OCI-LY1 (cell line): ENCODE measurements around the gene LUZP1.

Experiments used
- H2AFZ ChIP-seq: fragments of 200-600 bp; sonication (generic), shearing (Covaris generic); 2 replicates; pipeline ENCODE4 v1.6.0; 2014; ENCODE audit warnings: antibody characterized with exemption, mild to moderate bottlenecking, low read length
- H3F3A ChIP-seq: fragments of 200-600 bp; sonication (generic), shearing (Covaris generic); 2 replicates; pipeline ENCODE4 v1.6.0; 2014; ENCODE audit warnings: mild to moderate bottlenecking, antibody characterized with exemption, low read length, moderate library complexity; ENCODE audit not compliant: insufficient read depth
- H3K27ac ChIP-seq: fragments of 200-600 bp; sonication (generic); 2 replicates; pipeline ENCODE4 v1.5.1; 2014; ENCODE audit warnings: low read length, mixed run types, mild to moderate bottlenecking, low read depth; ENCODE audit not compliant: poor library complexity, severe bottlenecking
- H3K27me3 ChIP-seq: fragments of 200-600 bp; sonication (generic); 2 replicates; pipeline ENCODE4 v1.6.0; 2014; ENCODE audit warnings: antibody characterized with exemption, mild to moderate bottlenecking, low read length, moderate library complexity; ENCODE audit not compliant: insufficient read depth
- H3K36me3 ChIP-seq: fragments of 200-600 bp; sonication (generic); 2 replicates; pipeline ENCODE4 v1.6.1; 2014; ENCODE audit warnings: mild to moderate bottlenecking, antibody characterized with exemption, low read length, moderate library complexity, mixed read lengths; ENCODE audit not compliant: insufficient read depth
- H3K4me1 ChIP-seq: fragments of 200-600 bp; sonication (generic); 2 replicates; pipeline ENCODE4 v1.5.1; 2014; ENCODE audit warnings: mild to moderate bottlenecking, low read length, moderate library complexity; ENCODE audit not compliant: insufficient read depth, severe bottlenecking
- H3K4me2 ChIP-seq: fragments of 200-600 bp; sonication (generic), shearing (Covaris generic); 2 replicates; pipeline ENCODE4 v1.6.1; 2014; ENCODE audit warnings: low read length
- H3K4me3 ChIP-seq: fragments of 200-600 bp; sonication (generic); 2 replicates; pipeline ENCODE4 v1.5.1; 2014; ENCODE audit warnings: low read length, low read depth, mild to moderate bottlenecking, mixed read lengths; ENCODE audit not compliant: poor library complexity, severe bottlenecking
- H3K79me2 ChIP-seq: fragments of 200-600 bp; shearing (Covaris generic); 2 replicates; pipeline ENCODE4 v1.6.1; 2016; ENCODE audit warnings: mixed run types, low read length, mixed read lengths; ENCODE audit not compliant: insufficient read depth
- H3K9ac ChIP-seq: fragments of 200-600 bp; sonication (generic), shearing (Covaris generic); 2 replicates; pipeline ENCODE4 v1.6.1; 2014; ENCODE audit warnings: mild to moderate bottlenecking, low read length, mixed read lengths
- H3K9me2 ChIP-seq: fragments of 200-600 bp; sonication (generic), shearing (Covaris generic); 2 replicates; pipeline ENCODE4 v1.6.1; 2014; ENCODE audit warnings: low read depth, mild to moderate bottlenecking, low read length, mixed read lengths
- H3K9me3 ChIP-seq: fragments of 200-600 bp; shearing (Covaris generic); 2 replicates; pipeline ENCODE4 v1.6.1; 2014; ENCODE audit warnings: low read length, mixed read lengths
- H4K20me1 ChIP-seq: fragments of 200-600 bp; sonication (generic), shearing (Covaris generic); 2 replicates; pipeline ENCODE4 v1.6.0; 2016; ENCODE audit warnings: mild to moderate bottlenecking, low read length; ENCODE audit not compliant: insufficient read depth
- CTCF ChIP-seq: fragments of 200-600 bp; sonication (generic), shearing (Covaris generic); IDR thresholded peaks from 2 replicates; pipeline ENCODE4 v1.5.1; 2017; ENCODE audit warnings: mild to moderate bottlenecking, antibody characterized with exemption, low read length, moderate library complexity, mixed read lengths
- EZH2 ChIP-seq: fragments of 200-600 bp; sonication (generic), shearing (Covaris generic); IDR thresholded peaks from 2 replicates; pipeline ENCODE4 v1.8.0; 2017; ENCODE audit warnings: borderline replicate concordance, mixed run types, mild to moderate bottlenecking, antibody characterized with exemption, low read length, moderate library complexity, mixed read lengths

The LUZP1 gene

DNA sequence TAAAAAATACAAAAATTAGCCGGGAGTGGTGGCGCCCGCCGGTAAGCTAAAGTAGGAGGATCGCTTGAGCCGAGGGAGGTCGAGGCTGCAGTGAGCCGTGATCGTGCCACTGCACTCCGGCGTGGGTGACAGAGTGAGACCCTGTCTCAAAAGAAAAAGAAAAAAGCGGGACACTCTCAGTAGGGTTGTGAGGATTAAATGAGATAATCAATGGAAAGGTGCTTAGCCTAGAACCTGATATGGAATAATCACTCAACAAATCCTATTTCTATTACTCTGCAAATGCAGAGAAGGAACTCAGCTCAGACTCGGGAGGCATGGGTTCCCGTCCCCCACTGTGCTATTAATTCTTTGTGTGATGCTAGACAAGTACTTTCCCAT, 529 bp upstream of the LUZP1 start:
- no peaks in the 10 kb centered on the region for H3F3A ChIP-seq
- no peaks in the 10 kb centered on the region for H3K9me2 ChIP-seq
- no peak overlapping the region for H3K4me2 ChIP-seq
- no peaks in the 10 kb centered on the region for H3K36me3 ChIP-seq
- no peaks in the 10 kb centered on the region for H3K79me2 ChIP-seq
- no peak overlapping the region for H3K4me3 ChIP-seq
- peaks cover 4% of the 10 kb centered on the region for H3K4me1 ChIP-seq
- no peaks in the 10 kb centered on the region for H4K20me1 ChIP-seq
- H2AFZ ChIP-seq: no peak overlapping the region
- TF ChIP-seq CTCF (no peak), EZH2 (no peak)
- no peaks in the 10 kb centered on the region for H3K27me3 ChIP-seq
- no peaks in the 10 kb centered on the region for H3K9me3 ChIP-seq
- no peak overlapping the region for H3K27ac ChIP-seq
- no peak overlapping the region for H3K9ac ChIP-seq

DNA sequence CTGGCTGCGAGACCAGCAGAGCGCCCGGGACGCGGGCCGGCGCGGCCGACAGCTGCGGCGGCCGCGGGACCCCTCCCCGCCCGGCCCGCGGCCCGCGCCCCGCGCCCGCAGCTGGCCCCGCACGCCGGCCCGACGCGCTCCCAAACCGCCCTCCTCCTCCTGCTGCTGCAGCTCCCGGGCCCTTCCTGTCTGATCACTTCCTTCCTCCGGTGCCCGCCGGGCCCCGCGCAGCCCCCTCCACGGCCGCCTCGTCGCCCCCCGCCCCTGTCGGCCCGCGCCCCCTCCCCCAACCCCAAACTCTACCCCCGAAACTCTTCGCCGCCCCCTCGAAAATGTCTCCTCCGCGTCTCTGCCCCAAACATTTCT, 594 bp downstream of the LUZP1 start:
- H3K36me3 ChIP-seq: no peaks in the 10 kb centered on the region
- no peaks in the 10 kb centered on the region for H3K27me3 ChIP-seq
- peak overlapping the region; percentile 95 for H3K4me3 ChIP-seq
- no peaks in the 10 kb centered on the region for H3F3A ChIP-seq
- no peaks in the 10 kb centered on the region for H3K9me3 ChIP-seq
- TF ChIP-seq CTCF (no peak), EZH2 (no peak)
- peak overlapping the region; percentile 78 for H3K9ac ChIP-seq
- H3K9me2 ChIP-seq: no peaks in the 10 kb centered on the region
- no peaks in the 10 kb centered on the region for H4K20me1 ChIP-seq
- H3K4me1 ChIP-seq: peaks cover 4% of the 10 kb centered on the region
- H3K4me2 ChIP-seq: peak overlapping the region; percentile 80
- no peak overlapping the region for H3K27ac ChIP-seq
- H2AFZ ChIP-seq: no peak overlapping the region
- H3K79me2 ChIP-seq: no peaks in the 10 kb centered on the region

DNA sequence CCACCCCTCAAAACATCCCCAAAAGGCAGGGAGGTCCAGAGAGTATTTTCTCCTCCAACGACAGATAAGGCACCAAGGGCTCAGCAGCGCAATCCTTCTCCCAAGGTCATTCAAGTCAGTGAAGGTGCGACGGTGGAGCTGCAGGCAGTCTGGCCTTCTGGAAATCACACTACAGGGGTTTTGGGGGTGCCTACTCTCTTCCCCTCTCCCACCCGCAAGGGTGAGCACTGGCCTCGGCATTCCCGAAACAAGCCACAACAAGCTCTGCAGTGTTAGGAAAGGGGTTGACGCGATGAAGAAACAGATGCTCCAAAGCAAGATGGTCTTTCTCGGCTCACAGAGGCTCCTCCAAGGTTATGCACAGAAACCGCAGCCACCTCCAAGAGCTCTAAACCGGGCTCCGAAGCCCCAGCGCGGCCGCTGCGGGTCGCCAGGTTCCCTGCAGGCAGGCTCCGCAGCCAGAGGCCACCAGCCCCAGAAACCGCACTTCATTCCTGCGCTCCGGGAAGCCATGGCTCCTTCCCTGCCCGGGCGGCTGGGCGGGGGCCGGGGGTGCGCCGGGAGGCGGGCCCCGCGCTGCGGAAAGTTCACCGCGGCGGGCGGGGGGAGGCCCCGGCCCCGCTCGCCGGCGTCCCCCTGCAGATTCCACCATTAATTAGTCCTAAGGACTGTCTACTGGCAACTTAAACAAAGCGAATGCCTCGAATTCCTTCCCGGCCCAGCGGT, 1.1 kb downstream of the LUZP1 start:
- no peaks in the 10 kb centered on the region for H3F3A ChIP-seq
- TF ChIP-seq CTCF: no peak
- no peak for TF ChIP-seq EZH2
- no peaks in the 10 kb centered on the region for H3K36me3 ChIP-seq
- H3K4me3 ChIP-seq: peak overlapping the region; percentile 95
- H3K4me2 ChIP-seq: peak overlapping the region; percentile 80
- no peaks in the 10 kb centered on the region for H3K79me2 ChIP-seq
- H2AFZ ChIP-seq: no peak overlapping the region
- peak overlapping the region; percentile 44; the same call in 1 of the 2 replicates for H3K9ac ChIP-seq
- no peaks in the 10 kb centered on the region for H3K9me3 ChIP-seq
- no peak overlapping the region for H3K27ac ChIP-seq
- H3K27me3 ChIP-seq: no peaks in the 10 kb centered on the region
- no peaks in the 10 kb centered on the region for H4K20me1 ChIP-seq
- H3K4me1 ChIP-seq: peaks cover 4% of the 10 kb centered on the region
- no peaks in the 10 kb centered on the region for H3K9me2 ChIP-seq
